GM13976 (cell line): ENCODE data around the gene SPRING1.
A peak's percentile ranks its signal among the peaks of the same experiment; 100 is the strongest.

Experiments used
- DNase-seq: peaks from one replicate; pipeline ENCODE4 v3.0.0; 2012; ENCODE audit warnings: low spot score
- CTCF ChIP-seq: IDR thresholded peaks from 2 replicates; pipeline ENCODE4 v1.5.1; 2012; ENCODE audit warnings: borderline replicate concordance, mild to moderate bottlenecking; ENCODE audit not compliant: insufficient read depth; ENCODE audit errors: extremely low read depth, missing control alignments, control extremely low read depth
- in situ Hi-C: fragments of 300-500 bp; cut with MboI; formaldehyde crosslinking; loops from one replicate; pipeline ENCODE4 v1.12.0; 2022; ENCODE audit warnings: low sequenced_read_pairs, mixed read lengths, inconsistent platforms; ENCODE audit not compliant: unreplicated experiment

The SPRING1 gene

GRCh38 chr12:116737774-116738657 is at the start of gene SPRING1, which contains the start of gene RNFT2:
SPRING1 (minus strand) TSS chr12:116738069; CDS start chr12:116737900, 169 bp downstream.
RNFT2 (plus strand) TSS chr12:116738315; CDS start chr12:116740498, 2,183 bp downstream.
- in situ Hi-C loops, result no loop called here
- no peak for TF ChIP-seq CTCF
- peak; percentile 100 for DNase-seq

GRCh38 chr12:116784238-116784612 is 46.4 kb upstream of the SPRING1 start:
- in situ Hi-C loops, result no loop called here
- no peak for DNase-seq
- TF ChIP-seq CTCF, result no peak

- TF ChIP-seq CTCF, result no peak
- DNase-seq, result no peak
- in situ Hi-C loops, result no loop called here
Observed at GRCh38 chr12:116783525-116784237, 45.8 kb upstream of the SPRING1 start.

GRCh38 chr12:116780942-116781341 is 43.1 kb upstream of the SPRING1 start:
- no peak for DNase-seq
- TF ChIP-seq CTCF, result no peak
- in situ Hi-C loops, result no loop called here

GRCh38 chr12:116779597-116779996 is 41.7 kb upstream of the SPRING1 start:
- DNase-seq, result no peak
- in situ Hi-C loops, result no loop called here

More at GRCh38 chr12:116779597-116779996, 41.7 kb upstream of the SPRING1 start:
- TF ChIP-seq CTCF, result no peak
